Smooth muscle cell of the brain vasculature (primary cell): ENCODE data around the gene MDP1.

ENCODE experiments used
- DNase-seq: peaks from one replicate; pipeline ENCODE4 v3.0.0-alpha.2; 2012; ENCODE audit warnings: low read depth, low spot score

MDP1 gene

GRCh38 chr14:24198814-24199524 lies 16.9 kb downstream of the MDP1 start:
- DNase-seq: no peak

GRCh38 chr14:24197056-24197450 lies 18.8 kb downstream of the MDP1 start:
- DNase-seq: no peak

- DNase-seq: no peak
These were observed 19.5 kb downstream of the MDP1 start for GRCh38 chr14:24196071-24197055.

GRCh38 chr14:24195186-24196070 lies 20.4 kb downstream of the MDP1 start, which contains the start of gene TM9SF1:
TSS of gene TM9SF1 (minus strand) at chr14:24195441. CDS start at chr14:24195019, 422 bp downstream.
- peak; percentile 74 for DNase-seq

GRCh38 chr14:24194873-24195185 lies 21.0 kb downstream of the MDP1 start:
- no peak for DNase-seq

- no peak for DNase-seq
These were observed 21.5 kb downstream of the MDP1 start for GRCh38 chr14:24194186-24194872.

- DNase-seq: no peak
These were observed 22.9 kb downstream of the MDP1 start for GRCh38 chr14:24192933-24193332.

GRCh38 chr14:24190416-24190815 lies 25.4 kb downstream of the MDP1 start:
- DNase-seq: no peak

- DNase-seq: no peak
These were observed 26.4 kb downstream of the MDP1 start for GRCh38 chr14:24189460-24189859.

- DNase-seq: no peak
These were observed 26.8 kb downstream of the MDP1 start for GRCh38 chr14:24189059-24189375.

GRCh38 chr14:24188251-24189058 lies 27.4 kb downstream of the MDP1 start, which contains the start of gene IPO4:
TSS of gene IPO4 (minus strand) at chr14:24188816. CDS start at chr14:24188787, 29 bp downstream.
- peak; percentile 91 for DNase-seq

- no peak for DNase-seq
These were observed 28.3 kb downstream of the MDP1 start for GRCh38 chr14:24187539-24187915.

GRCh38 chr14:24186831-24187538 lies 28.9 kb downstream of the MDP1 start:
- no peak for DNase-seq

- DNase-seq: no peak
These were observed 30.1 kb downstream of the MDP1 start for GRCh38 chr14:24185741-24186140.

- no peak for DNase-seq
These were observed 30.8 kb downstream of the MDP1 start for GRCh38 chr14:24185026-24185425.

- DNase-seq: no peak
These were observed 31.5 kb downstream of the MDP1 start for GRCh38 chr14:24184104-24184970.

GRCh38 chr14:24183014-24183481 lies 32.8 kb downstream of the MDP1 start:
- no peak for DNase-seq

GRCh38 chr14:24182110-24182882 lies 33.6 kb downstream of the MDP1 start:
- DNase-seq: no peak
